GM21619 (cell line): ENCODE measurements around the gene AGRP.
A peak's percentile ranks its signal among the peaks of the same experiment; 100 is the strongest.
"Not testable (repeated sequence)": the region's sequence is repeated elsewhere in the genome, so short reads cannot be mapped to it uniquely, and the experiment has no call there.

ENCODE experiments used
- ATAC-seq: cut with Tn5 transposase; IDR thresholded peaks from one replicate; pipeline ENCODE4 v1.9.1; 2021; ENCODE audit not compliant: unreplicated experiment

The AGRP gene

GRCh38 chr16:67504031-67505021 is 21.0 kb upstream of the AGRP start:
- peak; percentile 86 for ATAC-seq

- ATAC-seq = no peak
These were observed 15.8 kb upstream of the AGRP start for GRCh38 chr16:67499106-67499505.

GRCh38 chr16:67490335-67491096 is 7.2 kb upstream of the AGRP start:
- ATAC-seq = no peak

DNA sequence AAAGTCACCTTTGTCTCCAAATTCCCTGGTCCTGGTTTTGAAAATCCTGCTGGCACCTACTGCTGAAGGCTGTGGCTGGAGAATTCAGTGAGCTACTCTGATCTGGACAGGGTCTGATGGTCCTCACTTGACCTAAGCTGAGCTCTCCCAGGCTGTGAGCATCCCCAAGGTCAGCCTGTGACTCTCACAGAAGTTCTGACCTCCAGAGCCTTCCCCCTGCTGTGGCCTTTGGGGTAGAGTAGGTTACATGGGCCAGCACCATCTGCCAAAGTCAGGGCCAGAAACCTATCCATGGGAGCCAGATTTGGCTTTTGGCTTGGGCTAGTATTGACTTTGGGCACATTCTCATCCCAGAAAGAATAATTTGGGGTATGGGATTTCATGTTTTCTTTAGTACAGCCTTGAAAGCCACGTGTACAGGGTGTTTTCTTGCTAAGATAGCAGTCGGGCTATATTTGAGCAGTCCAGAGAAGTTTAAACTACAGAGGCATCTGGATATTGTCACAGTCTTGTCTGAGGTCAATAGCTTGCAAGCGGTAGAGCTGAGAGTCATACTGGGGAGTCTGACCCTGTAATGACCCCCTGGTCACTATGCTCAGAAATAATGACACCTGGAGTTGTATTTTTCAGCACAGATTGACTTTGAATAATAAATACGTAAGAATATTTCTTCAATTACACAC is 6.2 kb upstream of the AGRP start:
- no peak for ATAC-seq

DNA sequence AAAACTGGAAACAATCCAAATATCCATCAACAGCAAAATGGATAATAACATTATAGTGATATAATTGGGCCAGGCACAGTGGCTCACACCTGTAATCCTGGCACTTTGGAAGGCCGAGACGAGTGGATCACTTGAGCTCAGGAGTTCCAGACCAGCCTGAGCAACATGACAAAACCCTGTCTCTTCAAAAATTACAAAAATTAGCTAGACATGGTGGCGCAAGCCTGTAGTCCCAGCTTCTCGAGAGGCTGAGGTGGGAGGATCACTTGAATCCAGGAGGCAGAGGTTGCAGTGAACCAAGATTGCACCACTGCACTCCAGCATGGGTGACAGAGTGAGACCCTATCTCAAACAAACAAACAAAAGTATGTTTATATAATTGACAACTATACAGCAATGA is 4.2 kb upstream of the AGRP start:
- not testable (repeated sequence) for ATAC-seq

GRCh38 chr16:67486805-67487204 is 3.5 kb upstream of the AGRP start:
- no peak for ATAC-seq

DNA sequence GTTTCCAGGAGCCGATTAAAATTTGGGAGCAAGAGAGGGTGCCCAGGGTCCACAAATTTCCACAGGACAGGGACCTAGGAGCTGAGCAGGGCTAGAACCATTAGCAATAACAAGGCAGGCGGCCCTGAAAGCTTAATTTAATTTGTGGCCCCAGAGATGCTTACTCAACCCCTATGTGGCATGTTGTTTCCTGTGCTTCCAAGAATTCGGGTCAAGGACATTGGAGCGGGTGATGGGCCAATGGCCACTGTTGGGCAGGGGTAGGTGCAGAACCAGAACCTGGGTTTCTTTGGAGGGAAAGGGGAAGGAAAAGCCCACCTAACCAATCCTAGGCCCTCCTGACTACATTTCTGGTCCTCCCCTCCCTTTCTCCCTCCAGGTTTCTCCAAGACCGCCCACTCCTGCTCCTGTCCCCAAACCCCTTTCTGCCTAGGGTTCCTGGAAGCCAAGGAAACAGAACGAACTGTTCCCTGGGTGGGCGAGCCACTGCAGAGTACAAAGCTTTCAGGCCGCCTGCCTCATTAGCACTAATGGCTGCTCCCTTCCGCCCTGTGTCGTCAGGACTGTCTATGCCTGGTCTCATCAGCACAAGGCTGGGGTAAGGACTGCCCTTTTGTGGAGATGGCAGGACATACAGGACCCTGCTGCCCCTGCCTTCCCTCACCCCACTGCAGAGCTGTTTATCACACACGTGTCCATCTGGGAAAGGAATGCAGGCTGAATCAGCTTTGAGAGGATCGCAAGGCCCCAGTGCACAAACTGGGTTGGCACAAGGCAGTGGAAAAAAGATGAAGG is 581 bp upstream of the AGRP start:
- no peak for ATAC-seq

DNA sequence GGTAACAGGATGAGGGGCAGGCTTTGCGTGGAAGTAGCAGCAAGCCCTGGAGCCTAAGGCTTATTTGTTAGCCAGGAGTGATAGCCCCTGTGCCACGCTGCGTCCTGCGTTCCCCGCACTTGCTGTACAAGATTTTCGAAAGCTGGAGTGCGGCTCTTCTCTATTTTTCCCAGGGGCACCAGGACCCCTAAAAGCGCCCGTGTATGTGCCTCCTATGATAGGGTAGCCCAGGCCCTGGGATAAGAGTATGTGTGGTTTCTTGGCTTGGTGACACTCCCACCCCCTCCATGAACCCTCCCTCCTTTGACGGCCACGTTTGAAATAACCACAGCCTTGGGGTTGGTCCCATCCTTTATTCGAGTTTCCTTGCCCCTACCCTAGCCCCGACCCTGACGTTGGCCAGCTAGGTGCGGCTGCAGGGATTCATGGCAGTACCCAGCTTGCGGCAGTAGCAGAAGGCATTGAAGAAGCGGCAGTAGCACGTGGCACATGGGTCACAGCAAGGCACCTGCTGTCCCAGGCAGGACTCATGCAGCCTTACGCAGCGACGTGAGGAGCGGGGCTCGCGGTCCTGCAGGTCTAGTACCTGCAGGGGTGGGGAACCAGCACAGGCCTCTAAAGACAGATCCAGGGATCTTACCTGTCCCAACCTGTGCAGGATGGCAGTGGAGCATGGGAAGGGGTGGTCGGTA is 968 bp downstream of the AGRP start:
- no peak for ATAC-seq

GRCh38 chr16:67481561-67482232 is 1.6 kb downstream of the AGRP start:
- peak; percentile 15 for ATAC-seq

DNA sequence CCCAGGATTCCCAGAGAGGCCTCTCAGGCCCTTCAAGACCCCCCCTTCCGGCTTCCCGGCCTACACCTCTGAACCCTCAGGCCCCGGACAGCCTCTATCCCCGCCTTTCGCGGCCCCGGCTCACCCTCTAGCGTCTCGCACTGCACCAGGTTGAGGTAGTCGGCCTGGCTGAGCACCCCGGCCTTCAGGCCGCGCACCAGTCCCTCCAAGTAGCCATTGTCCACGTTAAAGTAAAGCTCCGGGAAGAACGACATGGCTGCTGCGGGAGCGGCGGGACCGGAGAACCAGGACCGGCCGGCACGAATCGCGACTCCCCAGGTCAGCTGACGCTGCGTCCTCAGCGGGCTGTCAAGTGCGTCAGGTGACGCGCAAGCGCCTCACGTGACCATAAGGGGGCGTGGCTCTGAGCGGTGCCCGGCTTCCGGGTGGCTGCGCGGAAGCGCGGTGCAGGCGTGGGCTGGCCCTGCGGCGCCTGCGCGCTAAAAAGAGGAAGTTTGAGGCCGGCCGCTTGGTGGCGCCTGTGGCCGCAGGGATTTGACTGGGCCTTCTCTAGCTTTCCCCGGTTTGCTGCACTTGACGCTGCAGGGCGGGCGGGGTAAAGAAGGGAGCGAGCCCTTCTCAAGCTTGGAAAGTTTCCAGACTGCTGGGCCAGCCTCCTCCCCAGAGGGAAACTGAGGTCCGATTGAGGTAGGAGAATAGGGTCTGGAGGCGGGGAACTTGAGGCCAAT is 2.4 kb downstream of the AGRP start, which contains the start of gene ATP6V0D1:
TSS of gene ATP6V0D1 (minus strand) at position 325 of the 728 bp plus-strand sequence. CDS start at position 254, 71 bp downstream.
- peak; percentile 91 for ATAC-seq

DNA sequence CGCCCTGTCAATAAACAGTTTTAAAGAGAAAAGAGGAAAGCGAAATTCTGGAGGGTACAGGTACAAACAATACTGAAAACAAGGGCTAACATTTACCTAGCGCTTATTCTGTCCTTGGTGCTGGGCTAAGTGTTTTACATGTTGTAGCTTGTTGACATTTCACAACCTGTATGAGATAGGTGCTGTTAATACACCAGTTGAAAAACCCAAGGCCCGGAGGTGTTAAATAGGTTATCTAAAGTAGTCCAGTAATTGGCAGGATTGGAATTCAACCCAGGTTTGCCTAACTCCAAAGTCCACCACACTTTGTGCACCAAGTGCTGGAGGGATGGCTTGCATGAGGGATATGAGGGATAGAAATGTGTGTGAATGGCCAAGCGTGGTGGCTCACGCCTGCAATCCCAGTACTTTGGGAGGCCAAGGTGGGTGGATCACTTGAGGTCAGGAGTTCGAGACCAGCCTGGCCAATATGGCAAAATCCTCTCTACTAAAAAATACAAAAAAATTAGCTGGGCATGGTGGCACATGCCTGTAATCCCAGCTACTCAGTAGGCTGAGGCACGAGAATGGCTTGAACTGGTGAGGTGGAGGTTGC is 5.3 kb downstream of the AGRP start:
- no peak for ATAC-seq

DNA sequence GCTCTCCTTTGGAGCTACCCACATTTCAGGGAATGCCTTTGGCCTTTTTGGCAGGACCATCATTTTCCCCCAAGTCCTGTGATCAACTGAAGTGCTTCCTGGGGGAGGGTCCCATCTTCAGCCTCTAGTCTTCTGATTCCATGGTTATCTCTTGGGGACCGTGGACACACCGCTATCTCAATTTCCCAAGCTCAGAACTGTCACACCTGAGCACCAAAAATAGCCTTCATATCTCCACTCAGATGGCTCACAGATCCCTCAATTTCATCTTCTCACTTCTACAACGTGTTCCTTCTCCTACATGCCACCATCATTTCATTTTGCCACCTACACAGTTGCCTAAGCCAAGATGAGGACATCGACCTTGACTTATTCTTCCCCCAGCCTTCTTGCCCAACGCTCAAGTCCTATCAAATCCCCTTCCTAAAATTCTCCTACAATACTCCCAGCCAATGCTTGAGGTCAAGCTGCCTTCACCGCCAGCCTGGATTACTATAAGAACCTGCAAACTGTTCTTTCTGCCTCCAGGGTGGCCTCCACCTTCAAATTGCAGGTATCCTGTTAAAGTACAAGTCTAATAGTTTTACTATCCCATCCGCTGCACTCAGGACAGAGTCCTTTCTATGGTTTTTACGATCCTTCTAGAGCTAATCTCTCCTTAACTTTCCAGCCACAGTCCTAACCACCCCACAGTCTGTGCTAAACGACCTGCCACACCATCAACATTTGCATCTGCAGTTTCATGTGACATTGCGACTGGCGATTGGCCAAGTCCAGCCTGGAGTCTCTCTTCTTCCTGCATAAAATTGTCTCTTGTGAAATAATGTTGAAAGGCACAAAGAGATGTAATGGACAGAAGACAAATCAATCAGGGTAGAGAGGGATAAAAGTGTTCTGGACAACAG is 8.5 kb downstream of the AGRP start:
- ATAC-seq = no peak

- no peak for ATAC-seq
These were observed 11.5 kb downstream of the AGRP start for GRCh38 chr16:67471758-67472384.

DNA sequence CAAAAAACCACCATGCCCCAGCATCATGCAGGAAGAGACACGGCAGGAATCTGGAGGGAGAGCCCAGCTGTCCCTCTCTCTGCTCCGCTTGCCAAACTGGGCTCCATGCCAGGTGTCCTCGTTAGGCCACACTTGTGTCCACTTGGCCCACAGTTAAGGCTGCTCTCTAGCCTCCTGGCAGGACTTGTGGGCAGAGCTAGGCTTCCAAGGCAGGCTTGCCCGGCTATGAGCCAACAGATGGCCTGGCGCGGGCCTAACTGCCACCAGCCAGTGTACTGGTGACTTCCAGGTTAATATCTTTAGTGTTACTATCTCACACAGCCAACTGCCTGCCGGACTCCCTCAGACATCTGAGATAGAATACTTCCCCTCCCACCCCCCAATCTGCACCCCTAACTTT is 13.0 kb downstream of the AGRP start:
- no peak for ATAC-seq

GRCh38 chr16:67468731-67469130 is 14.6 kb downstream of the AGRP start:
- no peak for ATAC-seq

DNA sequence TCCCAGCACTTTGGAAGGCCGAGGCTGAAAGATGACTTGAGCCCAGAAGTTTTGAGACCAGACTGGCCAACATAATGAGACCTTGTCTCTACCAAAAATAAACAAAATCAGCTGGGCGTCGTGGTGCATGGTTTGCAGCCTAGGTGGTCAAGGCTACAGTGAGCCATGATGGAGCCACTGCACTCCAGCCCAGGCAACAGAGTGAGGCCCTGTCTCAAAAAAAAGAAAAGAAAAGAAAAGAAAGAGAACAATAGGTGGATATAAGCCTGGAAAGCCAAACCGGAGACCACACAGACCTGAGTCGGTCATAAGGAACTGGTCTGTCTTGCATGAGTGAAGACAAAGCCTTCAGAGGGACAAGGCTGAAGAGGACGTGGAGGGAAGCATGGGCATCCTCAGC is 16.8 kb downstream of the AGRP start:
- no peak for ATAC-seq

DNA sequence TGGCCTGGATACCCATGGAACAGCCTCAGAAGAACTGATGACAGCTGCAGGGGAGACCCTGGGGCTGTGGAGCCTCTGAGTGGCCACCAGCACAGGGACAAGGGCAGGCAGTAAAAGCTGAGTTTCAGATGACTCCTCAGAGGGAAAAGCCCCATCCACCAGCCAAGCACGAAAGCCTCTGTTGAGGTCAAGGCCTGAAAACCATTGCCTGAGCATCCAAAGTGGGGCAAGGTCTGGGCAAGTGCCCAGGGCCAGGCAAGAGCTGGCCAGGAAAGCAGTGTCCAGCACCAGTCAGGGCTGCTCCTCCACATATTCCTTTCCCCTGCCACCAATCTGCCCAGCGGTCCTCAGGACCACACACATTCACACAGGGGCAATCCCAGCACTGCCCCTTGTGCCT is 18.8 kb downstream of the AGRP start:
- no peak for ATAC-seq
